ENCODE measurements around the gene ALKBH8. TPM values are rescaled to one million over a fixed set of nuclear protein-coding genes. Genes with fewer than 3 reads are reported as not detected.

ALKBH8 gene
- total and polyA plus RNA-seq, 2 donors = 6.7 to 8.0 TPM

Other genes with a start within 250 kb of the ALKBH8 start
- gene CWF19L2, start 107.9 kb downstream of the ALKBH8 start, total RNA-seq = 20.4 TPM
- gene CWF19L2, start 107.9 kb downstream of the ALKBH8 start, polyA plus RNA-seq = 12.1 TPM
- 0.05 TPM for gene ELMOD1, start 25.4 kb upstream of the ALKBH8 start, total RNA-seq
- gene ELMOD1, start 25.4 kb upstream of the ALKBH8 start, polyA plus RNA-seq = 0.34 TPM
- 2.6 TPM for gene SLN, start 146.3 kb upstream of the ALKBH8 start, total RNA-seq
- gene SLN, start 146.3 kb upstream of the ALKBH8 start, polyA plus RNA-seq = 8.7 TPM